ENCODE measurements around the gene ADCY10.

Gene ADCY10

DNA sequence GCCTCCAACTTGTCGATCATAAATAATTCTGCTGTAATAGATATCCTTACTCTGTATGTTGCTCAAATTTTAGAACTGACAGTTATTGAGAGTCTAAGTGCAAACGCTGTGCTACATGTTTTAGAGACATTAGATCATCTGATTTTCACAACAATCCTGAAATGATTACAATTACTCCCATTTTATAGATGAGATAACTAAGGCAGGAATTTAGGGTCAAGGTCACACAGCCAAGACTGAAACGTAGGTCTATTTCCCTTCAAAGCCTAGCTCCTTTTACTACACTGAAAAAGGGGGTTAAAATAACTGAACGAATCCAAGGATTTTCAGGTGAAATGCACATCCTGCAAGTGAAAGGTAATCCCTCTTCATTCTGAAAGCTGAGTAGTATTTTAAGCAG, 19.9 kb upstream of the ADCY10 start:
- TF ChIP-seq TAF1 (IDR thresholded peaks at IDR 0.05; ENCODE audit: borderline replicate concordance, insufficient read depth, low read length) (no peak), SIN3A (IDR thresholded peaks at IDR 0.05; ENCODE audit: borderline replicate concordance, insufficient read depth, low read length) (no peak), POLR2AphosphoS5 (IDR thresholded peaks at IDR 0.05; ENCODE audit: low read depth, low read length) (no peak), FOXP2 (optimal IDR thresholded peaks at IDR 0.05; ENCODE audit: borderline replicate concordance, extremely low read depth, extremely low read length, insufficient read depth) (no peak)
- TF ChIP-seq, protein P1, sequence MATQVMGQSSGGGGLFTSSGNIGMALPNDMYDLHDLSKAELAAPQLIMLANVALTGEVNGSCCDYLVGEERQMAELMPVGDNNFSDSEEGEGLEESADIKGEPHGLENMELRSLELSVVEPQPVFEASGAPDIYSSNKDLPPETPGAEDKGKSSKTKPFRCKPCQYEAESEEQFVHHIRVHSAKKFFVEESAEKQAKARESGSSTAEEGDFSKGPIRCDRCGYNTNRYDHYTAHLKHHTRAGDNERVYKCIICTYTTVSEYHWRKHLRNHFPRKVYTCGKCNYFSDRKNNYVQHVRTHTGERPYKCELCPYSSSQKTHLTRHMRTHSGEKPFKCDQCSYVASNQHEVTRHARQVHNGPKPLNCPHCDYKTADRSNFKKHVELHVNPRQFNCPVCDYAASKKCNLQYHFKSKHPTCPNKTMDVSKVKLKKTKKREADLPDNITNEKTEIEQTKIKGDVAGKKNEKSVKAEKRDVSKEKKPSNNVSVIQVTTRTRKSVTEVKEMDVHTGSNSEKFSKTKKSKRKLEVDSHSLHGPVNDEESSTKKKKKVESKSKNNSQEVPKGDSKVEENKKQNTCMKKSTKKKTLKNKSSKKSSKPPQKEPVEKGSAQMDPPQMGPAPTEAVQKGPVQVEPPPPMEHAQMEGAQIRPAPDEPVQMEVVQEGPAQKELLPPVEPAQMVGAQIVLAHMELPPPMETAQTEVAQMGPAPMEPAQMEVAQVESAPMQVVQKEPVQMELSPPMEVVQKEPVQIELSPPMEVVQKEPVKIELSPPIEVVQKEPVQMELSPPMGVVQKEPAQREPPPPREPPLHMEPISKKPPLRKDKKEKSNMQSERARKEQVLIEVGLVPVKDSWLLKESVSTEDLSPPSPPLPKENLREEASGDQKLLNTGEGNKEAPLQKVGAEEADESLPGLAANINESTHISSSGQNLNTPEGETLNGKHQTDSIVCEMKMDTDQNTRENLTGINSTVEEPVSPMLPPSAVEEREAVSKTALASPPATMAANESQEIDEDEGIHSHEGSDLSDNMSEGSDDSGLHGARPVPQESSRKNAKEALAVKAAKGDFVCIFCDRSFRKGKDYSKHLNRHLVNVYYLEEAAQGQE (IDR thresholded peaks at IDR 0.05; ENCODE audit: insufficient read depth in 1 of 2, low read depth in 2 of 2, low read length in 2 of 2) = no peak

DNA sequence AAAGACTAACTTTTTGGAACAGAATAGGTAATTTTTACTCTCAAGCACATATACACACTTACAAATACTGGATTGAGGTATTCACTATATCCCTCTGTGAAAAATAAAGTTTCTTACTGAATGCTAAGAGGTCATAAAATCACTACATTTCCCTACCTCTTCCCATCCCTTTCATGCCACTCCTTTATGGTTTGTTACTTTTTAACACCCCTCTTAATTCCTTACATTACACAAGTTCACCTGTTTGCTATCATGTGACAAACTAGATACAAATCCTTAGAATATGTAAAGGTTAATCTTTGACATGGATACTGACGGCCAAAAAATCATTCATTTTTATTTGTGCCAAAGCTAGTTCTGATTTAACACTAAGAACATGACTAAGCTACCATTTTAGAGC, 15.8 kb upstream of the ADCY10 start:
- TF ChIP-seq, protein P1 (IDR thresholded peaks at IDR 0.05; ENCODE audit: insufficient read depth in 1 of 2, low read depth in 2 of 2, low read length in 2 of 2) = no peak
- no peak for TF ChIP-seq POLR2AphosphoS5 (IDR thresholded peaks at IDR 0.05; ENCODE audit: low read depth, low read length)
- no peak for TF ChIP-seq TAF1 (IDR thresholded peaks at IDR 0.05; ENCODE audit: borderline replicate concordance, insufficient read depth, low read length)
- no peak for TF ChIP-seq FOXP2 (optimal IDR thresholded peaks at IDR 0.05; ENCODE audit: borderline replicate concordance, extremely low read depth, extremely low read length, insufficient read depth)
- TF ChIP-seq SIN3A (IDR thresholded peaks at IDR 0.05; ENCODE audit: borderline replicate concordance, insufficient read depth, low read length) = no peak

DNA sequence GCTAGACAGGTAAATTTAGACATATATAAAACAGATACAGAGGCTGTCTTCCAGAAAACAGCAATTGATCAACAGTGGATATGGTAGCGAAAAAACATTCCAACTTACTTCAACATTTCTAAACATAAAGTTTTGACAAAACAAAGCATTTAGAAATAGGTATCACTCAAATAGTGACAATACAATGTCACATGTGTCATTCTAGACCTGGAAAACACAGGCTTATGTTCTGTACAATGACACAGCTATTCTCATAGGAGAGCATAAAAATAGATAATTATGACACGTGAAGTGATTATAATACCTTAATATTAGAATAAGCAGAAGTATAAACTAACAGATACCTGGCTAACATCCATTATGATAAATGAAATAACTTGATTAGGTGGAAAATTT, 14.5 kb upstream of the ADCY10 start:
- no peak for TF ChIP-seq POLR2AphosphoS5 (IDR thresholded peaks at IDR 0.05; ENCODE audit: low read depth, low read length)
- no peak for TF ChIP-seq FOXP2 (optimal IDR thresholded peaks at IDR 0.05; ENCODE audit: borderline replicate concordance, extremely low read depth, extremely low read length, insufficient read depth)
- no peak for TF ChIP-seq SIN3A (IDR thresholded peaks at IDR 0.05; ENCODE audit: borderline replicate concordance, insufficient read depth, low read length)
- TF ChIP-seq, protein P1 (IDR thresholded peaks at IDR 0.05; ENCODE audit: insufficient read depth in 1 of 2, low read depth in 2 of 2, low read length in 2 of 2) = no peak
- no peak for TF ChIP-seq TAF1 (IDR thresholded peaks at IDR 0.05; ENCODE audit: borderline replicate concordance, insufficient read depth, low read length)

DNA sequence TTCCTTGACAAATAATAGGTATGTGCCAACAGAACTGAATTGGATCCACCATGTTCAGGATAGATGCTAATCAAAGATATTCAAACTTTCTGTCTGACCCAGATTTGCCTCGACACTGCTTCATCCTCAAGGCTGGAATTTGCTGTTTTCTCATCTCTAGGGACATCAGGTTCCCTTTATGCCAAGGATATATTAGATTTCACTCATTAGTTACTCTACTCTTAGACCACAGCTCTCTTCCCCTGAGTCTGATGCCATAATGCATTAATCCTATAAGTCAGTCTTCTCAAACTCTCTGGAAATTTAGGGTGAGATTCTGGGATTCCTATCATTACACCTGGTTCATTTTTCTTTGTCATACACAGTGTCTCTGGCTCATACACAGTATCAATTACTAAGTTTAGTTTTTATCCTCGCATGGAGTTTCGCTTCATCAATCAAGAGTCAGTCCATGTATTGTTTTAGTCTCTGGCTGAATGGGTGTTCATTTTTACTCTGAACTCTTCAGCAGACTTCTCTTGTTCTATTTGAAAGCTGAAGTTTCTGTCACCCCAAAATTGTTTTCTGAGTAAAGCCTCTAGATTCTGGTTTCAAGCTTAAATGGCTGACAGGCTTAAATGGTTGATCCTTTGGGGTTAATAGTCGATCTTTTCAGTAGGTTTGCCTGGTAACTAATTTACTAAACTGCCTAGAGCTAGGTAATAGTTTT, 13.3 kb upstream of the ADCY10 start:
- TF ChIP-seq TAF1 (IDR thresholded peaks at IDR 0.05; ENCODE audit: borderline replicate concordance, insufficient read depth, low read length) (no peak), POLR2AphosphoS5 (IDR thresholded peaks at IDR 0.05; ENCODE audit: low read depth, low read length) (no peak), SIN3A (IDR thresholded peaks at IDR 0.05; ENCODE audit: borderline replicate concordance, insufficient read depth, low read length) (no peak), FOXP2 (optimal IDR thresholded peaks at IDR 0.05; ENCODE audit: borderline replicate concordance, extremely low read depth, extremely low read length, insufficient read depth) (no peak)
- TF ChIP-seq, protein P1 (IDR thresholded peaks at IDR 0.05; ENCODE audit: insufficient read depth in 1 of 2, low read depth in 2 of 2, low read length in 2 of 2) = no peak
